Liver (tissue), 9 donors: ENCODE measurements around the gene TERT. TPM values are rescaled to one million over a fixed set of nuclear protein-coding genes. Genes with fewer than 3 reads are reported as not detected.
A peak's percentile ranks its signal among the peaks of the same experiment; 100 is the strongest.

ENCODE experiments used
- DNase-seq: peaks from one replicate; pipeline ENCODE4 v3.0.0-alpha.2; 2017; ENCODE audit warnings: low spot score
- H3K27ac ChIP-seq, 2 donors: one replicate each; pipeline ENCODE4 v1.7.0; 2013; ENCODE audit warnings: inconsistent platforms in 2 of 2, low read length in 2 of 2, control low read depth in 1 of 2, low read depth in 1 of 2, mild to moderate bottlenecking in 1 of 2
- H3K27me3 ChIP-seq, 4 donors: one replicate each; pipeline versions ENCODE4 v1.6.1 to v1.7.0; 2013; ENCODE audit warnings: low read length in 3 of 4, inconsistent platforms in 1 of 4, mild to moderate bottlenecking in 1 of 4, moderate library complexity in 1 of 4; ENCODE audit not compliant: control insufficient read depth in 4 of 4, insufficient read depth in 4 of 4
- H3K36me3 ChIP-seq, 4 donors: one replicate each; pipeline versions ENCODE4 v1.6.1 to v1.7.0; 2013; ENCODE audit warnings: low read length in 3 of 4, mild to moderate bottlenecking in 3 of 4, low read depth in 1 of 4, moderate library complexity in 1 of 4; ENCODE audit not compliant: control insufficient read depth in 4 of 4, insufficient read depth in 3 of 4
- H3K4me1 ChIP-seq, 4 donors: one replicate each; pipeline versions ENCODE4 v1.6.1 to v1.7.0; 2013; ENCODE audit warnings: low read length in 3 of 4, mild to moderate bottlenecking in 3 of 4, moderate library complexity in 1 of 4; ENCODE audit not compliant: control insufficient read depth in 4 of 4, insufficient read depth in 4 of 4
- H3K4me3 ChIP-seq, 3 donors: one replicate each; pipeline versions ENCODE4 v1.6.1 to v1.7.0; 2013; ENCODE audit warnings: low read length in 3 of 3, control low read depth in 1 of 3, low read depth in 1 of 3, mild to moderate bottlenecking in 1 of 3
- H3K9ac ChIP-seq, 2 donors: one replicate each; pipeline ENCODE4 v1.7.0; 2013; ENCODE audit warnings: low read length in 2 of 2, mild to moderate bottlenecking in 2 of 2, moderate library complexity in 2 of 2, control low read depth in 1 of 2, low read depth in 1 of 2
- H3K9me3 ChIP-seq, 4 donors: one replicate each; pipeline versions ENCODE4 v1.6.1 to v1.7.0; 2013; ENCODE audit warnings: low read length in 3 of 4; ENCODE audit not compliant: control insufficient read depth in 4 of 4
- ATF3 ChIP-seq: IDR thresholded peaks from 2 replicates; pipeline ENCODE4 v1.6.1; 2016; ENCODE audit warnings: antibody characterized with exemption
- FOXA1 ChIP-seq: IDR thresholded peaks from 2 replicates; pipeline ENCODE4 v1.6.1; 2016; ENCODE audit warnings: antibody characterized with exemption
- HNF4A ChIP-seq, 2 donors: conservative IDR thresholded peaks; 2 replicates each; pipeline ENCODE4 v1.6.1; 2016; ENCODE audit warnings: antibody characterized with exemption in 2 of 2, mild to moderate bottlenecking in 2 of 2
- JUND ChIP-seq, 2 donors: IDR thresholded peaks; 2 replicates each; pipeline ENCODE4 v1.6.1; 2016; ENCODE audit warnings: antibody characterized with exemption in 2 of 2
- RAD21 ChIP-seq, 2 donors: IDR thresholded peaks; 2 replicates each; pipeline ENCODE4 v1.6.1; 2016; ENCODE audit warnings: antibody characterized with exemption in 2 of 2, mild to moderate bottlenecking in 2 of 2
- REST ChIP-seq: IDR thresholded peaks from 2 replicates; pipeline ENCODE4 v1.6.1; 2016; ENCODE audit warnings: antibody characterized with exemption, mild to moderate bottlenecking
- RXRA ChIP-seq, 2 donors: IDR thresholded peaks; 2 replicates each; pipeline ENCODE4 v1.6.1; 2017 to 2018; ENCODE audit warnings: antibody characterized with exemption in 2 of 2, mild to moderate bottlenecking in 1 of 2
- SP1 ChIP-seq: IDR thresholded peaks from 2 replicates; pipeline ENCODE4 v1.6.1; 2018; ENCODE audit warnings: antibody characterized with exemption, mild to moderate bottlenecking
- WGBS: extraction: QIAGEN DNeasy Blood & Tissue Kit; methylation state at CpG from one replicate; pipeline ENCODE4 v1.1.7; 2013; 5-methylcytosine and 5-hydroxymethylcytosine counted together
- polyA plus RNA-seq, 2 donors: library from polyadenylated mRNA; stranded (reverse) in 1 of 2; unstranded in 1 of 2; fragments of 200-250 nt in 1 of 2; fragments of >200 nt in 1 of 2; fragmentation: Nextera tagmentation in 1 of 2; extraction: Ambion mirVana in 1 of 2; gene quantifications; one replicate each; pipeline versions ENCODE4 v1.2.1 to v1.2.3, GENCODE V29; 2013 to 2015
- total RNA-seq, 2 donors: library from RNA; depleted of rRNA; stranded (reverse); fragments of >200 nt; gene quantifications; one replicate each; pipeline ENCODE4 v1.2.3, GENCODE V29; 2014
- donor health status: healthy.
- donor health status: healthy.
- donor health status: healthy.
- donor health status: healthy.
- donor health status: healthy.

Gene TERT
- total and polyA plus RNA-seq, 4 donors: 0.14 TPM; not detected in 3

- H3K27ac ChIP-seq: no peak overlapping the region
- no peak overlapping the region for H3K9ac ChIP-seq
- H3K9me3 ChIP-seq: no peaks in the 10 kb centered on the region
- H3K27me3 ChIP-seq: peaks cover 0 to 3% (median 1%) of the 10 kb centered on the region in 4 donors
- no peaks in the 10 kb centered on the region for H3K4me1 ChIP-seq
- no peaks in the 10 kb centered on the region for H3K36me3 ChIP-seq
- WGBS: 20% methylated on average over 43 of the region's 43 CpGs
- TF ChIP-seq REST (peak; percentile 100), SP1 (no peak), JUND (IDR thresholded peaks at IDR 0.05) (no peak)
- peak; percentile 63 for DNase-seq
- no peak overlapping the region for H3K4me3 ChIP-seq
Measured at GRCh38 chr5:1246711-1247431, 48.0 kb downstream of the TERT start.

GRCh38 chr5:1245905-1246576 is 48.8 kb downstream of the TERT start:
- TF ChIP-seq RXRA (IDR thresholded peaks at IDR 0.05) (no peak), HNF4A (conservative IDR thresholded peaks at IDR 0.05) (no peak), RAD21 (IDR thresholded peaks at IDR 0.05) (no peak), ATF3 (no peak)
- peaks cover 0 to 3% (median 1%) of the 10 kb centered on the region in 4 donors for H3K27me3 ChIP-seq
- H3K4me1 ChIP-seq: no peaks in the 10 kb centered on the region
- WGBS: 29% methylated on average over 58 of the region's 58 CpGs
- H3K4me3 ChIP-seq: no peak overlapping the region
- no peaks in the 10 kb centered on the region for H3K36me3 ChIP-seq
- H3K27ac ChIP-seq: no peak overlapping the region
- no peak overlapping the region for H3K9ac ChIP-seq
- DNase-seq: no peak
- no peaks in the 10 kb centered on the region for H3K9me3 ChIP-seq

- H3K9ac ChIP-seq: no peak overlapping the region
- no peaks in the 10 kb centered on the region for H3K36me3 ChIP-seq
- H3K27ac ChIP-seq: no peak overlapping the region
- WGBS: 52% methylated on average over 10 of the region's 10 CpGs
- H3K9me3 ChIP-seq: no peaks in the 10 kb centered on the region
- no peak for DNase-seq
- peaks cover 0 to 3% (median 1%) of the 10 kb centered on the region in 4 donors for H3K27me3 ChIP-seq
- TF ChIP-seq RAD21 (IDR thresholded peaks at IDR 0.05) (peak; percentile 36 to 54), FOXA1 (no peak)
- H3K4me3 ChIP-seq: no peak overlapping the region
- no peaks in the 10 kb centered on the region for H3K4me1 ChIP-seq
Measured at GRCh38 chr5:1244976-1245375, 49.9 kb downstream of the TERT start.
